Colonic mucosa (tissue), 4 donors: ENCODE data around the gene RBP4. TPM values are rescaled to one million over a fixed set of nuclear protein-coding genes. Genes with fewer than 3 reads are reported as not detected.
A peak's percentile ranks its signal among the peaks of the same experiment; 100 is the strongest.
"Not testable (repeated sequence)": the region's sequence is repeated elsewhere in the genome, so short reads cannot be mapped to it uniquely, and the experiment has no call there.

ENCODE experiments used
- DNase-seq: peaks from one replicate; pipeline ENCODE4 v3.0.0-alpha.2; 2020
- H3K27ac ChIP-seq: fragments of 200-600 bp; one replicate; pipeline ENCODE4 v1.8.0; 2021
- H3K27me3 ChIP-seq: fragments of 200-600 bp; one replicate; pipeline ENCODE4 v1.8.0; 2021
- H3K36me3 ChIP-seq: fragments of 200-600 bp; one replicate; pipeline ENCODE4 v1.8.0; 2021
- H3K4me1 ChIP-seq: fragments of 200-600 bp; one replicate; pipeline ENCODE4 v1.8.0; 2021; ENCODE audit warnings: mild to moderate bottlenecking
- H3K4me3 ChIP-seq: fragments of 200-600 bp; one replicate; pipeline ENCODE4 v1.8.0; 2021
- H3K9ac ChIP-seq, 2 donors: one replicate each; pipeline ENCODE4 v1.7.0; 2013; ENCODE audit warnings: control low read depth in 2 of 2, low read depth in 2 of 2, low read length in 2 of 2
- H3K9me3 ChIP-seq: fragments of 200-600 bp; one replicate; pipeline ENCODE4 v1.8.0; 2021
- CTCF ChIP-seq: fragments of 200-600 bp; IDR thresholded peaks from one replicate; pipeline ENCODE4 v1.8.0; 2022; ENCODE audit warnings: antibody characterized with exemption, mild to moderate bottlenecking
- intact Hi-C: fragments of 100-400 bp; cut with DNase I; formaldehyde crosslinking; loops from one replicate; pipeline ENCODE4 v1.14.1; 2022
- total RNA-seq, 2 donors: library from RNA; stranded (reverse); fragmentation: NEBNext Ultra II Directional in 1 of 2; extraction: Animal tissue kit (Norgen Biotek cat#: 25700) in 1 of 2; gene quantifications; one replicate each; pipeline ENCODE4 v1.2.1, GENCODE V29; 2021
- donor health status: healthy.
- donor health status: DM: no; HTN: no; CAD: no.
- donor health status: DM: no; HTN: no; CAD: no.

Gene RBP4
- total RNA-seq, 2 donors from 2014 or later: 6.8 to 15.1 TPM

GRCh38 chr10:93547522-93547921 is 53.5 kb downstream of the RBP4 start:
- Histone ChIP-seq H3K4me1 (no peaks in the 10 kb centered on the region), H3K27ac (peak overlapping the region; percentile 67), H3K27me3 (no peaks in the 10 kb centered on the region), H3K36me3 (no peaks in the 10 kb centered on the region), H3K4me3 (no peak overlapping the region), H3K9ac (no peak overlapping the region), H3K9me3 (no peaks in the 10 kb centered on the region)
- DNase-seq: no peak
- no peak for TF ChIP-seq CTCF
- intact Hi-C loops: no loop called here

GRCh38 chr10:93546995-93547394 is 54.0 kb downstream of the RBP4 start:
- H3K9me3 ChIP-seq, DNase-seq, intact Hi-C loops, H3K4me3 ChIP-seq, H3K36me3 ChIP-seq, H3K4me1 ChIP-seq, H3K27me3 ChIP-seq, H3K9ac ChIP-seq: not testable (repeated sequence)
- H3K27ac ChIP-seq: peak overlapping the region; percentile 67

GRCh38 chr10:93542358-93542791 is 58.7 kb downstream of the RBP4 start:
- TF ChIP-seq CTCF: no peak
- Histone ChIP-seq H3K4me1 (no peaks in the 10 kb centered on the region), H3K4me3 (no peak overlapping the region), H3K27ac (peak overlapping the region; percentile 56), H3K9ac (peak overlapping the region in 1 of 2 donors; percentile 61), H3K9me3 (no peaks in the 10 kb centered on the region), H3K27me3 (no peaks in the 10 kb centered on the region), H3K36me3 (no peaks in the 10 kb centered on the region)
- intact Hi-C loops: loop anchor here (5.0 kb wide), 1 partner anchor 135 kb away; no protein-coding TSS in a partner anchor
- peak; percentile 86 for DNase-seq

Other genes with a start within 250 kb of the RBP4 start
- gene MYOF, start 118.9 kb downstream of the RBP4 start, total RNA-seq: 10 to 100 TPM; 88.1 to 90.9 TPM
- gene CEP55, start 104.6 kb downstream of the RBP4 start, total RNA-seq: 10 to 100 TPM; 11.3 to 30.0 TPM
- 10 to 100 TPM; 44.2 to 48.2 TPM for gene FFAR4, start 34.6 kb downstream of the RBP4 start, total RNA-seq
- gene PDE6C, start 11.3 kb upstream of the RBP4 start, total RNA-seq: not detected
- gene FRA10AC1, start 101.4 kb upstream of the RBP4 start, total RNA-seq: 10 to 100 TPM; 13.5 to 19.4 TPM
- gene LGI1, start 156.7 kb upstream of the RBP4 start, total RNA-seq: under 1 TPM; 0.47 to 0.98 TPM